GM10266 (cell line): ENCODE results near the gene REM1.
A peak's percentile ranks its signal among the peaks of the same experiment; 100 is the strongest.

Experiments used
- DNase-seq: peaks from one replicate; pipeline ENCODE4 v3.0.0; 2012; ENCODE audit errors: extremely low spot score
- CTCF ChIP-seq: IDR thresholded peaks from 2 replicates; pipeline ENCODE4 v1.5.1; 2012; ENCODE audit warnings: mild to moderate bottlenecking, low read depth; ENCODE audit not compliant: control insufficient read depth, insufficient read depth; ENCODE audit errors: missing control alignments

The REM1 gene

GRCh38 chr20:31475472-31476293 is 595 bp downstream of the REM1 start:
- peak; percentile 30 for DNase-seq
- no peak for TF ChIP-seq CTCF

- TF ChIP-seq CTCF, result no peak
- DNase-seq, result no peak
Observed at GRCh38 chr20:31476294-31476585, 1.2 kb downstream of the REM1 start.

- TF ChIP-seq CTCF, result no peak
- DNase-seq, result no peak
Observed at GRCh38 chr20:31476643-31477215, 1.6 kb downstream of the REM1 start.

- DNase-seq, result peak; percentile 19
- no peak for TF ChIP-seq CTCF
Observed at GRCh38 chr20:31484001-31484400, 8.9 kb downstream of the REM1 start.

GRCh38 chr20:31485450-31486339 is 10.6 kb downstream of the REM1 start:
- TF ChIP-seq CTCF, result no peak
- no peak for DNase-seq

GRCh38 chr20:31488115-31488514 is 13.0 kb downstream of the REM1 start:
- TF ChIP-seq CTCF, result no peak
- DNase-seq, result no peak

GRCh38 chr20:31489152-31489551 is 14.1 kb downstream of the REM1 start:
- DNase-seq, result no peak
- no peak for TF ChIP-seq CTCF
